GM12873 (cell line): ENCODE results near the gene DPYD.

ENCODE experiments used
- CTCF ChIP-seq: IDR thresholded peaks from 2 replicates; pipeline ENCODE4 v1.5.1; 2012; ENCODE audit warnings: low read depth, mild to moderate bottlenecking, moderate library complexity, low read length, control low read depth; ENCODE audit not compliant: insufficient read depth; ENCODE audit errors: missing control alignments

Gene DPYD

DNA sequence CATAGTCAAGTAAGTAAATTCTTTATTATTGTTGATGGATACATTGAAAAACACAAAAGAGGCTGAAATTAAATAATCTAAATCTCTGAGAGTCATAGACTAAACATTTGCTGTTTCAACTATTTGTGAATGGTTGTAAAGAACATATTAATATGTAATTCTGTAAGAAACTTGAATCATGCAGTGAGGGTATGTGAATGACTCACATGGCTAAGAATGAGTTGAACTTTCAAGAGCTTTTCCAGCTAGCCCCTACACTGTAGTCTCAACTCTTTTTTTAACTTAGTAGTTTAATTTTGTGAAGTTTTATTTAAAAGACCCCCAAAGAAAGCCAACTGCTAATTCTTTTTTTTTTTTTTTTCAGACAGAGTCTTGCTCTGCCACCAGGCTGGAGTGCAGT, 588.1 kb downstream of the DPYD start:
- TF ChIP-seq CTCF, result no peak

GRCh38 chr1:97331165-97331564, 589.7 kb downstream of the DPYD start:
- no peak for TF ChIP-seq CTCF

DNA sequence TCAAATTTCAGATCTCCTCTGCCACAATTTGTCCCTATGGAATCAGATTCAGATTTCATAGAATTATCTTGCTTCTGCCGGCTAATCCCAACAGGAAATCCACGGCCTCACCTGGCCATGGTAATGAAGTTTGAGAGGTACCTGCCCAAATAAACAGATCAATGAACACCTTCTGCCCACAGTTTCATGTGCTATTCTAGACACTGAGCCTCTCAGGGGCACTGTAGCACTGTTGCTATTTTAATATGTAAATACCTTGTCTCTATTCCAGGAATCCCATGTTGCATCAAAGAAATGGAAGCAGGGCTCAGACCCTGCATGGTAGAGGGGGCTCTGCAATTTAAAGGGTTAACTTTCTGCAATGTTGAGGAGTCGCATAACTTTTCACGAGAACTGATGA, 606.1 kb downstream of the DPYD start:
- no peak for TF ChIP-seq CTCF

GRCh38 chr1:97308131-97308530, 612.7 kb downstream of the DPYD start:
- TF ChIP-seq CTCF, result no peak

DNA sequence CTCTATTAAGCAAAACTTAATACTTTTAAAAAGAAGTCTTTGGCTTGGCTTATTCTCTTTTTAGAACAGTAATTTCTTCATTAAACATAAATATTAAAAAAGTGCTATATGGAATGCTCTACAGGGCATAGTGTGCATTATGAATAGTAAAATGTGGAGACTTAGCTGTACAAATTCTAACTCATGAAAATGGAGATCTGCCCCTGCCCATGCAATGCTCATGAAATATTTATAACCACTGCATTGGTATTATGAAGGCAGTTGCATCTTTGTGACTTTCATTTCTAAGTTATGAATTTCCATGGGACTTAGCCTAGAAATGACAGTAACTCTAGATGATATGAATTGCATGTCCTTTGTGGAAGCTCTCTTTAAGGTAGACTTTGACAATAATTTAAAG, 613.3 kb downstream of the DPYD start:
- TF ChIP-seq CTCF, result no peak

DNA sequence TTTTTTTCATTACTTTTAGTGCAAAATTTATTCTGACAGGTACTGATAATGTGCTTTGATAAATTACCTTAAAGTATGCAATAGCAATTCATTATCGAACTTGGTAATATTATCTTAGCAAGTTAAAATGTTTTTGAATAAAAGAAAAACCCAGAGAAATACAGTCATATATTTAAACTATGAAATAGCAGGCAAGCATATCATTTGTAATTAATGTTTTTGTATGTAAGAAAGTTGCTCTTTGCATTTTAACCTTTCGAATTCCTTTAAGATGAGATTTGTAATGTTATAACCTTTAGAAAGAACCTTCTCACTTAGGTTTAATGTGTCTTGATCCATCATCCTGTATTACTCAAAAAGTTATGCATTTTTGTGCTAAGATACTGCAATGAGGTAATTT, 613.7 kb downstream of the DPYD start:
- no peak for TF ChIP-seq CTCF

- TF ChIP-seq CTCF, result no peak
Observed at GRCh38 chr1:97306504-97306903, 614.3 kb downstream of the DPYD start.

DNA sequence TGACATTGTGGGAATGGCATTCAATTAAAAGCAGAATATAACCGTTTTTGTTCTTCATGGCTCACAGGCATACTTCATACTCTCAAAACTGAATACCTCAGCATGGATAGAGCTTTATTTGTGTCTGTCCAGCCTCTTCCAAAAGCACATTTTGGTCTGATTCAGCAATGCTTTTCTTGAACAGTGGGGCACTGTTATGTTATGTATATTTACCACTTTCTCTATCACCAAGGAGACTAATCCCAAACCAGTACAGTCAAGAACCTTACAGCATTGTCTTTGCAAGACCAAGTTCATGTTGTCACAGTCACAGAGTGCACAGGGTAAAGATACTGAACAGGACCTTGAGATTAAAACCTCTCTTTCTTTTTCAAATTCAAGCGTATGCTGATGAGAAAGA, 616.5 kb downstream of the DPYD start:
- TF ChIP-seq CTCF, result no peak
